GM13976 (cell line): ENCODE measurements around the gene TRAM2.

Experiments used
- DNase-seq: peaks from one replicate; pipeline ENCODE4 v3.0.0; 2012; ENCODE audit warnings: low spot score
- in situ Hi-C: fragments of 300-500 bp; cut with MboI; formaldehyde crosslinking; loops from one replicate; pipeline ENCODE4 v1.12.0; 2022; ENCODE audit warnings: low sequenced_read_pairs, mixed read lengths, inconsistent platforms; ENCODE audit not compliant: unreplicated experiment
- TF ChIP-seq, protein P1 (sequence below): IDR thresholded peaks from 2 replicates; pipeline ENCODE4 v1.5.1; 2012; ENCODE audit warnings: borderline replicate concordance, mild to moderate bottlenecking; ENCODE audit not compliant: insufficient read depth; ENCODE audit errors: extremely low read depth, missing control alignments, control extremely low read depth

TRAM2 gene

GRCh38 chr6:52529311-52529710 lies 47.5 kb downstream of the TRAM2 start:
- DNase-seq, result no peak
- in situ Hi-C loops, result no loop called here
- TF ChIP-seq, protein P1, sequence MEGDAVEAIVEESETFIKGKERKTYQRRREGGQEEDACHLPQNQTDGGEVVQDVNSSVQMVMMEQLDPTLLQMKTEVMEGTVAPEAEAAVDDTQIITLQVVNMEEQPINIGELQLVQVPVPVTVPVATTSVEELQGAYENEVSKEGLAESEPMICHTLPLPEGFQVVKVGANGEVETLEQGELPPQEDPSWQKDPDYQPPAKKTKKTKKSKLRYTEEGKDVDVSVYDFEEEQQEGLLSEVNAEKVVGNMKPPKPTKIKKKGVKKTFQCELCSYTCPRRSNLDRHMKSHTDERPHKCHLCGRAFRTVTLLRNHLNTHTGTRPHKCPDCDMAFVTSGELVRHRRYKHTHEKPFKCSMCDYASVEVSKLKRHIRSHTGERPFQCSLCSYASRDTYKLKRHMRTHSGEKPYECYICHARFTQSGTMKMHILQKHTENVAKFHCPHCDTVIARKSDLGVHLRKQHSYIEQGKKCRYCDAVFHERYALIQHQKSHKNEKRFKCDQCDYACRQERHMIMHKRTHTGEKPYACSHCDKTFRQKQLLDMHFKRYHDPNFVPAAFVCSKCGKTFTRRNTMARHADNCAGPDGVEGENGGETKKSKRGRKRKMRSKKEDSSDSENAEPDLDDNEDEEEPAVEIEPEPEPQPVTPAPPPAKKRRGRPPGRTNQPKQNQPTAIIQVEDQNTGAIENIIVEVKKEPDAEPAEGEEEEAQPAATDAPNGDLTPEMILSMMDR, result no peak

DNA sequence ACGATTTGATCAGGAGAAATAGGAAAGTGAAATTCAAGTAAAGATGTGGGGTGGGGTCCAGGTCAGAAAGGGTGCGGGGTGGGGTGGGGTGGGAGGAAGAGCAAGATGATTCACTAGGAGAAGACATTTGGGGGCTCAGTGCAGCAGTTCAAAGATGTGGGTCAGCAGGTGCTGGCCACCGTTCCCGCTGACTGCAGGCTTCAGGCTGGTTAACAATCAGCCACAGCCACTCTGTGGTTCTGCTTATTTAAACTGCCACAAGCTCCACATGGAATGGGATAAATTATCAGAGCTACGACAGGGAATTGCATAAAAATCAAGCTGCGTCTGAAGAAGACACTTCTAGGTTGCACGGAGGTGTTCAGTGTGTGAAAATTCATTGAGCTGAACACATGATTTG lies 49.4 kb downstream of the TRAM2 start:
- DNase-seq, result no peak
- TF ChIP-seq, protein P1, result no peak

GRCh38 chr6:52526634-52527033 lies 50.2 kb downstream of the TRAM2 start:
- no peak for DNase-seq
- TF ChIP-seq, protein P1, result no peak
- in situ Hi-C loops, result no loop called here

More for the DNA sequence above, 49.4 kb downstream of the TRAM2 start:
- in situ Hi-C loops, result no loop called here

GRCh38 chr6:52524918-52525317 lies 51.9 kb downstream of the TRAM2 start:
- TF ChIP-seq, protein P1, result no peak
- no peak for DNase-seq
- in situ Hi-C loops, result no loop called here

- in situ Hi-C loops, result no loop called here
Measured at GRCh38 chr6:52523378-52524142, 53.3 kb downstream of the TRAM2 start.

DNA sequence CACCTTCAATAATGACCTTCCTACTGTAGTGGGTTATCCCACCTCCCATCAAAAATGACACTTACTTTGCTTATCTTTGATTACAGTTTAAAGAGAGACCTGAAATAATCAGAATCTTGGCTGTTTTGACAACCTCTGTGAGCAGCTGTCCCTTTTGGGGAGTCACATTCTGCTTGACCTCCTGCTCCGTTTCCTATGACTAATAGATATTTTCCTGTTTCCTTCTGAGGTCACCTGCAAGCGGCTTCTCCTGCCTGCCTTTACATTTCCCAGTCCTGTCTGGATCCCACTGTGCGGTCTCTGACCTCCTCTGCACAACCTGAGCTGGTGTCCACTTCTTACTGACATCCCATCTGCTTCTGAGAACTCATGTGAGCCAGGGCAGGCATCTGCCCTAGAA lies 54.2 kb downstream of the TRAM2 start:
- no peak for DNase-seq
- TF ChIP-seq, protein P1, result no peak
- in situ Hi-C loops, result no loop called here

More at GRCh38 chr6:52523378-52524142, 53.3 kb downstream of the TRAM2 start:
- TF ChIP-seq, protein P1, result no peak
- no peak for DNase-seq
